Progenitor cell of endocrine pancreas (in vitro differentiated cells): Measurements from ENCODE around the gene GRAMD2A. TPM values are rescaled to one million over a fixed set of nuclear protein-coding genes. Genes with fewer than 3 reads are reported as not detected.

Experiments
- DNase-seq: peaks from one replicate; pipeline ENCODE4 v3.0.0; 2021; ENCODE audit warnings: low spot score; ENCODE audit not compliant: unreplicated experiment
- H3K27ac Mint-ChIP-seq: 2 replicates; pipeline ENCODE4 v1.8.0; 2021; ENCODE audit warnings: mild to moderate bottlenecking, moderate library complexity, mixed read lengths
- H3K27me3 Mint-ChIP-seq: 2 replicates; pipeline ENCODE4 v1.8.0; 2021; ENCODE audit warnings: mixed read lengths
- H3K36me3 Mint-ChIP-seq: 2 replicates; pipeline ENCODE4 v1.8.0; 2022; ENCODE audit warnings: mixed read lengths; ENCODE audit not compliant: insufficient read depth
- H3K4me1 Mint-ChIP-seq: 2 replicates; pipeline ENCODE4 v1.8.0; 2021; ENCODE audit warnings: low read depth, mixed read lengths
- H3K4me3 Mint-ChIP-seq: 2 replicates; pipeline ENCODE4 v1.8.0; 2021; ENCODE audit warnings: low read depth, mild to moderate bottlenecking, moderate library complexity, mixed read lengths
- H3K9me3 Mint-ChIP-seq: 2 replicates; pipeline ENCODE4 v1.8.0; 2021; ENCODE audit warnings: low read depth, mixed read lengths
- CTCF ChIP-seq: fragments of 200-600 bp; sonication (generic); IDR thresholded peaks from one replicate; pipeline ENCODE4 v1.5.0; 2021; ENCODE audit warnings: antibody characterized with exemption, mild to moderate bottlenecking; ENCODE audit not compliant: unreplicated experiment
- total RNA-seq: library from RNA; stranded (reverse); gene quantifications from 2 replicates; pipeline ENCODE4 v1.2.1, GENCODE V29; 2021

GRAMD2A gene
- total RNA-seq, 1 donor from 2014 or later: 4.0 TPM

GRCh38 chr15:72117486-72118016, 80.0 kb downstream of the GRAMD2A start:
- Mint-ChIP-seq H3K4me1 (peaks cover 34% of the 10 kb centered on the region), H3K36me3 (no peaks in the 10 kb centered on the region), H3K9me3 (no peaks in the 10 kb centered on the region), H3K27me3 (peaks cover 30% of the 10 kb centered on the region), H3K27ac (peak overlapping the region; percentile 85), H3K4me3 (peak overlapping the region; percentile 98)
- no peak for TF ChIP-seq CTCF
- peak; percentile 54 for DNase-seq

GRCh38 chr15:72116731-72117485, 80.7 kb downstream of the GRAMD2A start:
- Mint-ChIP-seq H3K4me3 (peak overlapping the region; percentile 98), H3K36me3 (no peaks in the 10 kb centered on the region), H3K27me3 (peaks cover 34% of the 10 kb centered on the region), H3K27ac (peak overlapping the region; percentile 85), H3K4me1 (peaks cover 32% of the 10 kb centered on the region), H3K9me3 (no peaks in the 10 kb centered on the region)
- TF ChIP-seq CTCF: no peak
- no peak for DNase-seq

- DNase-seq: no peak
- Mint-ChIP-seq H3K27ac (no peak overlapping the region), H3K27me3 (peaks cover 36% of the 10 kb centered on the region), H3K4me3 (no peak overlapping the region), H3K4me1 (peaks cover 23% of the 10 kb centered on the region), H3K36me3 (peaks cover 3% of the 10 kb centered on the region), H3K9me3 (peaks cover 3% of the 10 kb centered on the region)
- TF ChIP-seq CTCF: no peak
Observed at GRCh38 chr15:72113347-72114031, 84.1 kb downstream of the GRAMD2A start.

GRCh38 chr15:72112805-72113204, 84.8 kb downstream of the GRAMD2A start:
- Mint-ChIP-seq H3K4me1 (peaks cover 25% of the 10 kb centered on the region), H3K27ac (no peak overlapping the region), H3K27me3 (peaks cover 43% of the 10 kb centered on the region), H3K36me3 (peaks cover 3% of the 10 kb centered on the region), H3K4me3 (no peak overlapping the region), H3K9me3 (peaks cover 3% of the 10 kb centered on the region)
- DNase-seq: no peak
- no peak for TF ChIP-seq CTCF

- TF ChIP-seq CTCF: no peak
- H3K4me3 Mint-ChIP-seq: no peak overlapping the region
- peaks cover 45% of the 10 kb centered on the region for H3K27me3 Mint-ChIP-seq
- DNase-seq: no peak
- peaks cover 3% of the 10 kb centered on the region for H3K36me3 Mint-ChIP-seq
- H3K27ac Mint-ChIP-seq: no peak overlapping the region
- H3K4me1 Mint-ChIP-seq: peaks cover 25% of the 10 kb centered on the region
- H3K9me3 Mint-ChIP-seq: peaks cover 3% of the 10 kb centered on the region
Observed at GRCh38 chr15:72112116-72112515, 85.5 kb downstream of the GRAMD2A start.
